Nephron (organoid): ENCODE results near the gene CTNND1.
A peak's percentile ranks its signal among the peaks of the same experiment; 100 is the strongest.
"Not testable (repeated sequence)": the region's sequence is repeated elsewhere in the genome, so short reads cannot be mapped to it uniquely, and the experiment has no call there.

Source experiments
- H3K27ac Mint-ChIP-seq, 3 experiments: 2 replicates each; pipeline ENCODE4 v1.8.0; 2020; ENCODE audit warnings: mixed read lengths in 3 of 3, mild to moderate bottlenecking in 2 of 3, moderate library complexity in 1 of 3
- H3K27me3 Mint-ChIP-seq: 2 replicates; pipeline ENCODE4 v1.8.0; 2021; ENCODE audit warnings: low read depth, mild to moderate bottlenecking, moderate library complexity, mixed read lengths
- H3K36me3 Mint-ChIP-seq: 2 replicates; pipeline ENCODE4 v1.8.0; 2020; ENCODE audit warnings: low read depth, mixed read lengths
- H3K4me1 Mint-ChIP-seq: 2 replicates; pipeline ENCODE4 v1.8.0; 2020; ENCODE audit warnings: mixed read lengths
- H3K4me3 Mint-ChIP-seq, 3 experiments: 2 replicates each; pipeline ENCODE4 v1.8.0; 2020; ENCODE audit warnings: mild to moderate bottlenecking in 3 of 3, mixed read lengths in 3 of 3, moderate library complexity in 2 of 3
- H3K9me3 Mint-ChIP-seq: 2 replicates; pipeline ENCODE4 v1.8.0; 2020; ENCODE audit warnings: mixed read lengths
- CTCF ChIP-seq, 3 experiments: fragments of 200-600 bp; sonication (generic); IDR thresholded peaks; one replicate each; pipeline ENCODE4 v1.5.0; 2021; ENCODE audit warnings: antibody characterized with exemption in 3 of 3; ENCODE audit not compliant: unreplicated experiment in 3 of 3

The CTNND1 gene

DNA sequence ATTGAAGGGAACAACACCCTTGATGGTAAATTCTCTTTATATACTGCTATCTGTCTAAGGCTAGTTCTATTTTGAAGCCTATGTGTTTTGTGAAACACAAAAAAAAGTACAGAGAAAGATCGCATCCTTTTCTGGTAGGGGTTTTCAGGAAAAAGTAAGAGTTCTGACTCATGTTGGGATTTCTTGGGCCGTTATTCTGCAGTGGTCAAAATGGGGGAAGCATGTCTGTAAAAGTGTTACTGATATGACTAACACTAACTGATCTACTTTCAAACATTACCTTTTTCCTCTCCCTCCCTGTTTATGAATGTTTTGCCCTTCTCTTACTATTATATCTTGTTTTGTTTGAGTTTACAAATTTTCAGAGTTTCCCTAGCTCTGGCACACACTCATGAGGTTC, 53.9 kb downstream of the CTNND1 start:
- Mint-ChIP-seq H3K27ac (no peak overlapping the region), H3K9me3 (no peaks in the 10 kb centered on the region), H3K27me3 (no peaks in the 10 kb centered on the region), H3K4me1 (no peaks in the 10 kb centered on the region), H3K4me3 (no peak overlapping the region), H3K36me3 (peaks cover 70% of the 10 kb centered on the region)
- no peak for TF ChIP-seq CTCF (IDR thresholded peaks at IDR 0.05; ENCODE audit: unreplicated experiment in 3 of 3)

DNA sequence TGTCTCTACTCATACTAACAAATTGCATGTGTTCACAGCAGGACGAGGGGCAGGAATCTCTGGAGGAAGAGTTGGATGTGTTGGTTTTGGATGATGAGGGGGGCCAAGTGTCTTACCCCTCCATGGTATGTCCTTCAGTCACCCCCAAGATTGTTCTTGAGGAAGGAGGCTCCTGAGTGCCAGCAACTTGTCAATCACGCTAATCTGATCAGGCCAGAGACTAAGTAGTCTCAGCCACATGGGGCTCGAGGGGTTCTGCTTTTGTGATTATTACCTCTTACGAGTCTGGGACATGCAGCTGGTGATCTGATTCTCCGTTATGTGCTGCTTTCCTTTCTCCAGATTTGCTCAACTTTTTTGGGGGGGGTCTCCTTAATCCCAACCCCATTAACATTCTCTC, 54.3 kb downstream of the CTNND1 start:
- TF ChIP-seq CTCF (IDR thresholded peaks at IDR 0.05; ENCODE audit: unreplicated experiment in 3 of 3), result no peak
- Mint-ChIP-seq H3K27ac (no peak overlapping the region), H3K9me3 (no peaks in the 10 kb centered on the region), H3K4me3 (no peak overlapping the region), H3K36me3 (peaks cover 69% of the 10 kb centered on the region), H3K4me1 (no peaks in the 10 kb centered on the region), H3K27me3 (no peaks in the 10 kb centered on the region)

DNA sequence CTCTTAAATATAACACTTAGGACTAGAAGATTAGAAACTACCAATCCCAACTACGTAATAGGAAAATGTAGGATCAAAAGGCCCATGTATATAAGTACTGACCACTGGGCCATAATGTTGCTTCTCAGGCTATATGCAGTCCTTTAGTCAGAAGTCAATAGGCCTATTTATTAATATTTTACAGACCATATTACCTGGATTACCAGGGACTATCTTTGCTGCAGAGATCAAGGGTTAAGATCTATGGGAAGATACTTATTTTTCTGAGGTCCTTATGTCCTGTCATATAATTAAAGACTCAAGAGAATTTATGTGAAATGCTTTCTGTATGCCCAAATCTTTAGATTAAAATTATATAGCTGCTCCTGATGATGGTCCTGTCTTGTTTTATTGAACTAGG, 57.2 kb downstream of the CTNND1 start:
- no peak overlapping the region for H3K27ac Mint-ChIP-seq
- H3K4me3 Mint-ChIP-seq, result no peak overlapping the region
- peaks cover 51% of the 10 kb centered on the region for H3K36me3 Mint-ChIP-seq
- no peaks in the 10 kb centered on the region for H3K9me3 Mint-ChIP-seq
- H3K27me3 Mint-ChIP-seq, result no peaks in the 10 kb centered on the region
- H3K4me1 Mint-ChIP-seq, result no peaks in the 10 kb centered on the region
- TF ChIP-seq CTCF (IDR thresholded peaks at IDR 0.05; ENCODE audit: unreplicated experiment in 3 of 3), result no peak

DNA sequence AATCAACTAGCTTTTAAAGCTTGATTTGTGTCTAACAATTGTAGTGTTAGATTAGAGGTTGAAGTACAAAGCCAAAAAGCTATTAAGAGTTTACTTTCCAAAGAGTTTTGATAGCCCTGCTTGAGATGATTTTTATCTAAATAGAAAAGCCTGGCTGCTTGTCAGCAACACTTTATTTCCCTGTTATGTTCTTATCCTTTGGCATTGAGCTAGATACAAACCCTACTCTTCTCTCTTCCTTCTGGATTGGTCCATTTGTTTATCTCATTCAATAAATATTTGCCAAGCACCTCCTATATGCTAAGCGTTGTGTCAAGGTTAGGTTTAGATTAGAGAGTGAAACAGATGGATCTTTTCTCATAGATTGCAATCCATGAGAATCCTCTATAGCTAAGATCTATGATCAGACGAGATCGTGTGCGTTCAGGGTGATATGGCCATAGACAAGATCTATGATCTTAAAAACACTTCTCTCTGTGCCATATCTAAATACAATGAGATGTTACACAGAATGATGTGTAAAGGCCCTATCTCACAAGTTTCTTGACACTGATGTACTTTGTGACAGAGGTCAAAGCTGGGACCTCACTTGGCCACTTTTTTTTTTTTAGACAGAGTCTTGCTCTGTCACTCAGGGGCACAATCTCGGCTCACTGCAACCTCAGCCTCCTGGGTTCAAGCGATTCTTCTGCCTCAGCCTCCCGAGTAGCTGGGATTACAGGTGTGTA, 57.8 kb downstream of the CTNND1 start:
- Mint-ChIP-seq H3K4me3 (no peak overlapping the region), H3K9me3 (no peaks in the 10 kb centered on the region), H3K27me3 (no peaks in the 10 kb centered on the region), H3K4me1 (no peaks in the 10 kb centered on the region), H3K27ac (peak overlapping the region in 1 of 3 experiments; percentile 8), H3K36me3 (peaks cover 45% of the 10 kb centered on the region)
- no peak for TF ChIP-seq CTCF (IDR thresholded peaks at IDR 0.05; ENCODE audit: unreplicated experiment in 3 of 3)

GRCh38 chr11:57823859-57824258, 62.3 kb downstream of the CTNND1 start:
- peaks cover 4% of the 10 kb centered on the region for H3K36me3 Mint-ChIP-seq
- no peaks in the 10 kb centered on the region for H3K27me3 Mint-ChIP-seq
- no peaks in the 10 kb centered on the region for H3K4me1 Mint-ChIP-seq
- H3K27ac Mint-ChIP-seq, result no peak overlapping the region
- no peaks in the 10 kb centered on the region for H3K9me3 Mint-ChIP-seq
- TF ChIP-seq CTCF (IDR thresholded peaks at IDR 0.05; ENCODE audit: unreplicated experiment in 3 of 3), result no peak
- H3K4me3 Mint-ChIP-seq, result no peak overlapping the region

GRCh38 chr11:57834852-57835251, 73.2 kb downstream of the CTNND1 start:
- Mint-ChIP-seq H3K36me3 (no peaks in the 10 kb centered on the region), H3K4me3 (no peak overlapping the region), H3K4me1 (no peaks in the 10 kb centered on the region), H3K27ac (no peak overlapping the region), H3K9me3 (no peaks in the 10 kb centered on the region), H3K27me3 (no peaks in the 10 kb centered on the region)
- no peak for TF ChIP-seq CTCF (IDR thresholded peaks at IDR 0.05; ENCODE audit: unreplicated experiment in 3 of 3)

GRCh38 chr11:57838609-57839008, 77.0 kb downstream of the CTNND1 start:
- not testable (repeated sequence) for H3K4me3 Mint-ChIP-seq, H3K27ac Mint-ChIP-seq, H3K36me3 Mint-ChIP-seq, H3K4me1 Mint-ChIP-seq, H3K27me3 Mint-ChIP-seq, H3K9me3 Mint-ChIP-seq
